Sigmoid colon (tissue), 7 donors: ENCODE data around the gene P3H2. TPM values are rescaled to one million over a fixed set of nuclear protein-coding genes. Genes with fewer than 3 reads are reported as not detected.
A peak's percentile ranks its signal among the peaks of the same experiment; 100 is the strongest.

ENCODE experiments used
- DNase-seq: peaks from one replicate; pipeline ENCODE4 v3.0.0-alpha.2; 2019
- H3K27ac ChIP-seq, 4 donors: fragments of 200-600 bp; sonication (generic); one replicate each; pipeline ENCODE4 v1.5.1; 2016 to 2019; ENCODE audit warnings: mild to moderate bottlenecking in 1 of 4
- H3K27me3 ChIP-seq, 3 donors: fragments of 200-600 bp; sonication (generic); one replicate each; pipeline ENCODE4 v1.5.1; 2019; ENCODE audit warnings: mild to moderate bottlenecking in 1 of 3
- H3K36me3 ChIP-seq, 4 donors: fragments of 200-600 bp; sonication (generic); one replicate each; pipeline ENCODE4 v1.5.1; 2016 to 2019
- H3K4me1 ChIP-seq, 4 donors: fragments of 200-600 bp; sonication (generic); one replicate each; pipeline ENCODE4 v1.5.1; 2017 to 2019
- H3K4me3 ChIP-seq, 4 donors: fragments of 200-600 bp; sonication (generic); one replicate each; pipeline ENCODE4 v1.5.1; 2017 to 2019; ENCODE audit warnings: mild to moderate bottlenecking in 2 of 4, moderate library complexity in 1 of 4
- H3K9me3 ChIP-seq, 4 donors: fragments of 200-600 bp in 3 of 4; sonication (generic) in 3 of 4; one replicate each; pipeline versions ENCODE4 v1.5.1 to v1.6.1; 2013 to 2019
- CTCF ChIP-seq, 4 experiments: fragments of 450-650 bp in 3 of 4; fragments of 200-600 bp in 1 of 4; IDR thresholded peaks; one replicate each; pipeline ENCODE4 v1.5.1; 2016 to 2019; ENCODE audit warnings: antibody characterized with exemption in 4 of 4, mild to moderate bottlenecking in 3 of 4, moderate library complexity in 2 of 4
- EP300 ChIP-seq, 4 donors: sonication (generic); formaldehyde crosslinking; IDR thresholded peaks; one replicate each; pipeline ENCODE4 v1.6.1; 2017; ENCODE audit warnings: antibody characterized with exemption in 4 of 4
- POLR2A ChIP-seq, 2 donors: fragments of 450-650 bp; IDR thresholded peaks; one replicate each; pipeline ENCODE4 v1.6.1; 2016; ENCODE audit warnings: antibody characterized with exemption in 2 of 2, mild to moderate bottlenecking in 2 of 2, moderate library complexity in 2 of 2
- POLR2AphosphoS5 ChIP-seq, 4 donors: sonication (generic); formaldehyde crosslinking; IDR thresholded peaks; one replicate each; pipeline ENCODE4 v1.6.1; 2017; ENCODE audit warnings: antibody characterized with exemption in 4 of 4
- WGBS, 2 donors: extraction: QIAGEN DNeasy Blood & Tissue Kit; methylation state at CpG; one replicate each; pipeline ENCODE4 v1.1.7; 2013; 5-methylcytosine and 5-hydroxymethylcytosine counted together
- intact Hi-C: fragments of 100-400 bp; cut with DNase I; formaldehyde crosslinking; loops from one replicate; pipeline ENCODE4 v1.15.1; 2023
- polyA plus RNA-seq, 3 donors: library from polyadenylated mRNA; stranded (reverse); fragments of 200-250 nt; gene quantifications; one replicate each; pipeline ENCODE4 v1.2.3, GENCODE V29; 2013
- total RNA-seq, 4 donors: library from RNA; depleted of rRNA; stranded (reverse); fragments of >200 nt; gene quantifications; one replicate each; pipeline ENCODE4 v1.1.0, GENCODE V29; 2016
- donor health status: healthy with polysubstance abuse.
- donor health status: Bipolar disorder and iron deficiency.
- donor health status: healthy.

The P3H2 gene
- total and polyA plus RNA-seq, 7 donors: 1.8 to 41.7 (median 29.6) TPM

GRCh38 chr3:189988322-189988721 is 132.4 kb downstream of the P3H2 start:
- H3K4me3 ChIP-seq: no peak overlapping the region
- no peaks in the 10 kb centered on the region for H3K9me3 ChIP-seq
- WGBS, 2 donors: 61 to 77% methylated on average over 3 of the region's 3 CpGs
- no peak overlapping the region for H3K27ac ChIP-seq
- TF ChIP-seq EP300 (IDR thresholded peaks at IDR 0.05) (no peak), POLR2AphosphoS5 (IDR thresholded peaks at IDR 0.05) (no peak), CTCF (IDR thresholded peaks at IDR 0.05) (no peak)
- intact Hi-C loops: no loop called here
- no peaks in the 10 kb centered on the region for H3K4me1 ChIP-seq
- peaks cover 0 to 26% (median 2%) of the 10 kb centered on the region in 4 donors for H3K36me3 ChIP-seq
- DNase-seq: no peak
- no peaks in the 10 kb centered on the region for H3K27me3 ChIP-seq

GRCh38 chr3:189985948-189986347 is 134.7 kb downstream of the P3H2 start:
- no peak for DNase-seq
- intact Hi-C loops: no loop called here
- Histone ChIP-seq H3K9me3 (no peaks in the 10 kb centered on the region), H3K4me3 (no peak overlapping the region), H3K27ac (no peak overlapping the region), H3K27me3 (no peaks in the 10 kb centered on the region), H3K36me3 (peaks cover 0 to 21% (median 2%) of the 10 kb centered on the region in 4 donors), H3K4me1 (peaks cover 0 to 23% (median 18%) of the 10 kb centered on the region in 4 donors)
- 82 to 92% methylated on average over 6 of the region's 6 CpGs for WGBS, 2 donors
- TF ChIP-seq POLR2AphosphoS5 (IDR thresholded peaks at IDR 0.05): no peak
- no peak for TF ChIP-seq POLR2A (IDR thresholded peaks at IDR 0.05)
- no peak for TF ChIP-seq EP300 (IDR thresholded peaks at IDR 0.05)
- no peak for TF ChIP-seq CTCF (IDR thresholded peaks at IDR 0.05)

GRCh38 chr3:189983612-189984011 is 137.1 kb downstream of the P3H2 start:
- H3K4me3 ChIP-seq: no peak overlapping the region
- H3K27me3 ChIP-seq: no peaks in the 10 kb centered on the region
- TF ChIP-seq CTCF (IDR thresholded peaks at IDR 0.05) (no peak), EP300 (IDR thresholded peaks at IDR 0.05) (no peak), POLR2AphosphoS5 (IDR thresholded peaks at IDR 0.05) (no peak), POLR2A (IDR thresholded peaks at IDR 0.05) (no peak)
- peaks cover 0 to 12% (median 0%) of the 10 kb centered on the region in 4 donors for H3K36me3 ChIP-seq
- 91 to 93% methylated on average over 3 of the region's 3 CpGs for WGBS, 2 donors
- no peak for DNase-seq
- peaks cover 0 to 25% (median 21%) of the 10 kb centered on the region in 4 donors for H3K4me1 ChIP-seq
- no peaks in the 10 kb centered on the region for H3K9me3 ChIP-seq
- intact Hi-C loops: no loop called here
- H3K27ac ChIP-seq: no peak overlapping the region

GRCh38 chr3:189982321-189982945 is 138.3 kb downstream of the P3H2 start:
- no peak for DNase-seq
- TF ChIP-seq POLR2AphosphoS5 (IDR thresholded peaks at IDR 0.05) (no peak), CTCF (IDR thresholded peaks at IDR 0.05) (no peak), EP300 (IDR thresholded peaks at IDR 0.05) (no peak), POLR2A (IDR thresholded peaks at IDR 0.05) (no peak)
- peaks cover 0 to 25% (median 21%) of the 10 kb centered on the region in 4 donors for H3K4me1 ChIP-seq
- intact Hi-C loops: no loop called here
- H3K27ac ChIP-seq: peak overlapping the region; percentile 44 to 68 (median 60)
- no peaks in the 10 kb centered on the region for H3K9me3 ChIP-seq
- no peak overlapping the region for H3K4me3 ChIP-seq
- no peaks in the 10 kb centered on the region for H3K27me3 ChIP-seq
- peaks cover 0 to 6% (median 0%) of the 10 kb centered on the region in 4 donors for H3K36me3 ChIP-seq
- 65 to 88% methylated on average over 5 of the region's 5 CpGs for WGBS, 2 donors

- Histone ChIP-seq H3K9me3 (no peaks in the 10 kb centered on the region), H3K27me3 (no peaks in the 10 kb centered on the region), H3K27ac (peak overlapping the region; percentile 44 to 68 (median 60)), H3K4me1 (peaks cover 0 to 25% (median 21%) of the 10 kb centered on the region in 4 donors), H3K36me3 (peaks cover 0 to 6% (median 0%) of the 10 kb centered on the region in 4 donors), H3K4me3 (no peak overlapping the region)
- intact Hi-C loops: no loop called here
- DNase-seq: peak; percentile 61
- TF ChIP-seq CTCF (IDR thresholded peaks at IDR 0.05) (no peak), POLR2AphosphoS5 (IDR thresholded peaks at IDR 0.05) (peak; percentile 20 to 55 (median 50))
These were observed 139.0 kb downstream of the P3H2 start for GRCh38 chr3:189981668-189982067.
